ENCODE results near the gene TULP4.

Gene TULP4

DNA sequence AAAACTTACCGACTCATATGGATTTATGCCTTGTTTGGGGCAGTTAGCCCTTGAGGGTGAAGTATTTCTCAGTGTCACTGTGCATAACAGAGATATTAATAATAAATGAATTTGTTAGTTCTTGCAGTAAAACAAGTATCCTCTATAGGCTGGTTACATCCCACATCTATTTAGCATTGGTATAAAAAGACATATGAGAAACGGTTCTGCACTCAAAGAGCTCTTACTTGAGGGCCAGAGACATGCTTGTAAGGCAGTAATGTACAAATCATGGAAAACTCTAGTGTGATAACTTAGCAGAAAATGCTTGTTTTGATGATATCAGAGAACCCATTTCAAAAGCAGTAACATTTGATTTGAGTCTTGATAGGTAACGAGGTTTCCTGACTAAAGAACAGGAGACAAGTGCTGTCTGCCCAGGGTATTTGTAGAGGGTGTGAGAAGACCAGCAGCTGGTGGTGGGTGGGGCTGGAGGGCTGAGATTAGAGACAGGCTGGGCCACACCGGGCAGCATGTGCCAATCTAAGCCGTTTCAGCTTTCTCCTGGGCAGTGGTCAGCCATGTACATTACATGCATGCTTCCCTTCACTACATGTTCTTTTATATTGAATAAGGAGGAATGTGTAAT lies 46.3 kb downstream of the TULP4 start:
- in situ Hi-C loops (cut with MboI; ENCODE audit: low sequenced_read_pairs, unreplicated experiment) = no loop called here
- TF ChIP-seq, protein P1, sequence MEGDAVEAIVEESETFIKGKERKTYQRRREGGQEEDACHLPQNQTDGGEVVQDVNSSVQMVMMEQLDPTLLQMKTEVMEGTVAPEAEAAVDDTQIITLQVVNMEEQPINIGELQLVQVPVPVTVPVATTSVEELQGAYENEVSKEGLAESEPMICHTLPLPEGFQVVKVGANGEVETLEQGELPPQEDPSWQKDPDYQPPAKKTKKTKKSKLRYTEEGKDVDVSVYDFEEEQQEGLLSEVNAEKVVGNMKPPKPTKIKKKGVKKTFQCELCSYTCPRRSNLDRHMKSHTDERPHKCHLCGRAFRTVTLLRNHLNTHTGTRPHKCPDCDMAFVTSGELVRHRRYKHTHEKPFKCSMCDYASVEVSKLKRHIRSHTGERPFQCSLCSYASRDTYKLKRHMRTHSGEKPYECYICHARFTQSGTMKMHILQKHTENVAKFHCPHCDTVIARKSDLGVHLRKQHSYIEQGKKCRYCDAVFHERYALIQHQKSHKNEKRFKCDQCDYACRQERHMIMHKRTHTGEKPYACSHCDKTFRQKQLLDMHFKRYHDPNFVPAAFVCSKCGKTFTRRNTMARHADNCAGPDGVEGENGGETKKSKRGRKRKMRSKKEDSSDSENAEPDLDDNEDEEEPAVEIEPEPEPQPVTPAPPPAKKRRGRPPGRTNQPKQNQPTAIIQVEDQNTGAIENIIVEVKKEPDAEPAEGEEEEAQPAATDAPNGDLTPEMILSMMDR (IDR thresholded peaks at IDR 0.05; ENCODE audit: borderline replicate concordance, control extremely low read depth, extremely low read depth, insufficient read depth, missing control alignments) = no peak
- DNase-seq (ENCODE audit: low spot score) = no peak

DNA sequence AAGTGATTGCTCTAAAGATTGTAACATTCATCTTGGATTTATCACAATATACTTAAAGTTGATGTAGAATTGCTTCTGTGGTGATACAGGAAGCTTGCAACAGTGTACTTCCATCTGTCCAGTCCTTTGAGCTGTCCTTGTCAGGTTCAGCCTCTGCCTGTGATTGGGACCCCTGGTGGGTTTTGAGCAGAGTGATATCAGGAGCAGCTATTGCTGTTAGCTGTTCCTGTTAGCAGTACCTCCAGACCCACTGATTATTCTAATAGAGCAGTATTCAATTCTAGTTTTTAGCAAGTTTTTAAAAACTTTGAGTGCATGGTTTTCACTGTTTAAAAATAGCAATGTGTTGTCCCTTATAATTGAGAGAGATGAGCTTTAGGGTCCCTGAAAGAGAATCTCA lies 48.8 kb downstream of the TULP4 start:
- TF ChIP-seq, protein P1 (IDR thresholded peaks at IDR 0.05; ENCODE audit: borderline replicate concordance, control extremely low read depth, extremely low read depth, insufficient read depth, missing control alignments) = no peak
- in situ Hi-C loops (cut with MboI; ENCODE audit: low sequenced_read_pairs, unreplicated experiment) = no loop called here
- no peak for DNase-seq (ENCODE audit: low spot score)

DNA sequence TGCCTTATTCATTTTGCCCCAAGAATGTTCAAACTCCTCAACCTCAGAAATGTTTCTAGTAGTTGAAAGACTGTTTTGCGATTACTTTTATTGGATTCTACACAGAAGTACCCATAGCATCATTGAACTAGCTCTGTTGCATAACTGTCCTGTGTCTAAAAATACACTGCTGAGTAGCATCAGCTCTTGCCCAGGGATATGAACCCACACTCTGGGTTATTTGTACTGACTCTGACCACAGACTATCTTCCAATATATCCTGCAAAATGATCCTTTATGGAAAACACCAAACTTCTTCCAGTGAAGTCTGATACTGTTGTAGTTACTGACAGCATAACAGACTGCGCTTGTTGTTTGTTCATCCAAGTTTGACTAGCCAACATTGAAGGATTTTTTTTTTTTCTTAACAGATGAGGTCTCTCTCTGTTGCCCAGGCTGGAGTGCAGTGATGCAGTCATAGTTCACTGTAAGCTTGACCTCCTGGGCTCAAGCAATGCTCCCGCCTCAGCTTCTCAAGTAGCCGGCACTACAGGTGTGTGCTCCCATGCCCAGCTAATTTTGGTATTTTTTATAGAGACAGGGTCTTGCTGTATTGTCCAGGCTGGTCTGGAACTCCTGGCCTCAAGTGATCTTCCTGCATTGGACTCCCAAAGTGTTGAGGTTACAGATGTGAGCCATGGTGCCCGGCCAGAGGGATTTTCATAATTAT lies 49.9 kb downstream of the TULP4 start:
- in situ Hi-C loops (cut with MboI; ENCODE audit: low sequenced_read_pairs, unreplicated experiment) = no loop called here
- TF ChIP-seq, protein P1 (IDR thresholded peaks at IDR 0.05; ENCODE audit: borderline replicate concordance, control extremely low read depth, extremely low read depth, insufficient read depth, missing control alignments) = no peak
- no peak for DNase-seq (ENCODE audit: low spot score)

DNA sequence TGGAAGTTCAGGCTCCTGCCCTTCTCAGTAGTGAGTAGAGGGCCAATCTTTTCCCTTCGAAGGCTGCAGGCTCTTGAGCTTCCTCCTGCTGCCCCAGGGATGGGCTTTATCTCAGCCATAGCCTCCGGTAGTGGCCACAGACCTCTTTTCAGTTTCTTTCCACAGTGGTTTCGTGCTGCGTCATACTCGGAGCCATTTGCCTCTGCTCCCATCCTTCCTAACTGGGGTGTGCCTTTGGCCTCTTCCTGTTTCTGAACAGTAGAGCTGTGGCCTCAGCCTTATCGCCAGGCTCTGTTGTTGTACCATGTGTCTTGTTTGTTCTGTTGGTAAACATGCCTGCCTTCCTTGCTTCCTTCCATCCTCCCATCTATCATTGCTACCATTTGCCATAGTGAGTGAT lies 54.1 kb downstream of the TULP4 start:
- no peak for DNase-seq (ENCODE audit: low spot score)
- in situ Hi-C loops (cut with MboI; ENCODE audit: low sequenced_read_pairs, unreplicated experiment) = no loop called here
- TF ChIP-seq, protein P1 (IDR thresholded peaks at IDR 0.05; ENCODE audit: borderline replicate concordance, control extremely low read depth, extremely low read depth, insufficient read depth, missing control alignments) = no peak

DNA sequence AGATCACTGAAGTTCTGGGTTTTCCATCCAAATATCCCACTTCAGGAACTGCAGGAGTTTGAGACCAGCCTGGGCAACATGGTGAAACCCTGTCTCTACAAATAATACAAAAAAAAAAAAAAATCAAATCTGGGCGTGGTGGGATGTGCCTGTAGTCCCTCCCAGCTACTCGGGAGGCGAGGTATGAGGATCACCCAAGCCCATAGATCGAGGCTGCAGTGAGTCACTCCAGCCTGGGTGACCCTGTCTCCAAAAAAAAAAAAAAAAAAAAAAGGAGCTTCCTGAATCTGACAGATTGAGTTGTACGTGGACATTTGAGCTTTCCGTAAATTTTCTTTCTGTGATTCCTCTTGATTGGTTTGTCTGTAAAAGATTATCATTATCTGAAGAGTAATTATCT lies 55.6 kb downstream of the TULP4 start:
- in situ Hi-C loops (cut with MboI; ENCODE audit: low sequenced_read_pairs, unreplicated experiment) = no loop called here
- no peak for DNase-seq (ENCODE audit: low spot score)
- TF ChIP-seq, protein P1 (IDR thresholded peaks at IDR 0.05; ENCODE audit: borderline replicate concordance, control extremely low read depth, extremely low read depth, insufficient read depth, missing control alignments) = no peak

DNA sequence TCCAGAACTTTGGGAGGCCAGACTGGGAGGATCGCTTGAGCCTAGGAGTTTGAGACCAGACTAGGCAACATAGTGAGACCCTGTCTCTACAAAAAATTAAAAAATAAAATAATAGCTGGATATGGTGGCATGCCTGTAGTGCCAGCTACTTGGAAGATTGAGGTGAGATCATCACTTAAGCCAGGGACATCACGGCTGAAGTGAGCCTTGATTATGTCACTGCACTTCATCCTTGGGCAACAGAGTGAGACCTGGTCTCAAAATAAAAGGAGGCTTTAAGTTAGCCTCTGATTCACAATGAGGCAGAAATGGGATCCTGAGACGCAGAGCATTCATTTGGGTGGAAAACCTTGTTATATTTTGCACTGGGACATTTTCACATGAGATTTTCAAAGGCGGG lies 57.0 kb downstream of the TULP4 start:
- TF ChIP-seq, protein P1 (IDR thresholded peaks at IDR 0.05; ENCODE audit: borderline replicate concordance, control extremely low read depth, extremely low read depth, insufficient read depth, missing control alignments) = no peak
- in situ Hi-C loops (cut with MboI; ENCODE audit: low sequenced_read_pairs, unreplicated experiment) = no loop called here
- no peak for DNase-seq (ENCODE audit: low spot score)

Measured in GM13976 (cell line).